Endothelial cell of umbilical vein (primary cell): Measurements from ENCODE around the gene CDC42BPB. TPM values are rescaled to one million over a fixed set of nuclear protein-coding genes. Genes with fewer than 3 reads are reported as not detected.

Experiments used
- BruUV-seq: library from RNA; stranded (reverse); fragments of 400-500 nt; replicated peaks from 2 replicates; lab custom pipeline; 2021; lab: Mats Ljungman, UMichigan
- CTCF ChIA-PET: fragments of 300-600, 350-600 bp; sonication (Branson Sonifier 250); formaldehyde crosslinking; loops from one replicate; lab custom pipeline; 2021; ENCODE audit warnings: antibody characterized with exemption, inconsistent platforms; lab: Charles Lee
- POLR2A ChIA-PET: fragments of 300-600, 350-600 bp; sonication (Branson Sonifier 250); formaldehyde crosslinking; loops from one replicate; lab custom pipeline; 2021; ENCODE audit warnings: antibody characterized with exemption, inconsistent platforms; lab: Charles Lee
- DNase-seq: peaks from one replicate; pipeline ENCODE4 v3.0.0-alpha.2; 2011; ENCODE audit warnings: low read depth, low spot score
- FAIRE-seq: peaks from 2 replicates; lab custom pipeline; 2011; peaks lifted over from hg19 to GRCh38; lab: Jason Lieb, UNC
- H2AFZ ChIP-seq: 2 replicates; pipeline ENCODE4 v1.6.0; 2012; ENCODE audit warnings: low read depth, low read length, control low read depth, inconsistent platforms
- H3K27ac ChIP-seq: 2 replicates; pipeline ENCODE4 v1.5.1; 2011; ENCODE audit warnings: low read depth, mild to moderate bottlenecking, control low read depth, low read length, moderate library complexity; ENCODE audit not compliant: insufficient read depth
- H3K27me3 ChIP-seq, 2 experiments: 2 replicates each; pipeline versions ENCODE4 v1.6.0 to v1.6.1; 2011; ENCODE audit warnings: low read length in 2 of 2, mixed read lengths in 1 of 2; ENCODE audit not compliant: control insufficient read depth in 2 of 2, insufficient read depth in 2 of 2
- H3K36me3 ChIP-seq, 2 experiments: 2 replicates in 1 of 2; 3 replicates in 1 of 2; pipeline ENCODE4 v1.5.1; 2011; ENCODE audit warnings: low read length in 2 of 2, mild to moderate bottlenecking in 1 of 2, moderate library complexity in 1 of 2; ENCODE audit not compliant: control insufficient read depth in 2 of 2, insufficient read depth in 2 of 2; ENCODE audit errors: extremely low read depth in 1 of 2
- H3K4me1 ChIP-seq: 3 replicates; pipeline ENCODE4 v1.5.1; 2011; ENCODE audit warnings: mild to moderate bottlenecking, low read length; ENCODE audit not compliant: control insufficient read depth, insufficient read depth; ENCODE audit errors: extremely low read depth
- H3K4me2 ChIP-seq: 2 replicates; pipeline ENCODE4 v1.6.1; 2011; ENCODE audit warnings: low read length, control low read depth, mixed read lengths; ENCODE audit not compliant: insufficient read depth
- H3K4me3 ChIP-seq, 3 experiments: fragments of 200-600 bp in 1 of 3; sonication (generic), shearing (Covaris generic) in 1 of 3; replicated peaks in 1 of 3; 2 replicates each; pipeline ENCODE4 v1.5.1; 2011 to 2016; ENCODE audit warnings: control low read depth in 3 of 3, low read length in 3 of 3, mild to moderate bottlenecking in 2 of 3, inconsistent platforms in 1 of 3, low read depth in 1 of 3, moderate library complexity in 1 of 3; ENCODE audit not compliant: insufficient read depth in 1 of 3
- H3K79me2 ChIP-seq: 2 replicates; pipeline ENCODE4 v1.6.0; 2012; ENCODE audit warnings: low read length, inconsistent platforms; ENCODE audit not compliant: control insufficient read depth, insufficient read depth
- H3K9ac ChIP-seq: replicated peaks from 2 replicates; pipeline ENCODE3; 2011; ENCODE audit warnings: low read length, control low read depth; ENCODE audit not compliant: insufficient read depth; ENCODE audit errors: extremely low read depth
- H3K9me1 ChIP-seq: replicated peaks from 3 replicates; pipeline ENCODE4 v1.6.0; 2011; ENCODE audit warnings: mild to moderate bottlenecking, low read length; ENCODE audit not compliant: control insufficient read depth, insufficient read depth; ENCODE audit errors: extremely low read depth
- H3K9me3 ChIP-seq: replicated peaks from 2 replicates; pipeline ENCODE4 v1.5.1; 2012; ENCODE audit warnings: low read length, inconsistent platforms; ENCODE audit not compliant: control insufficient read depth, insufficient read depth
- H4K20me1 ChIP-seq: replicated peaks from 2 replicates; pipeline ENCODE3; 2011; ENCODE audit warnings: mild to moderate bottlenecking, low read length; ENCODE audit not compliant: control insufficient read depth, insufficient read depth; ENCODE audit errors: extremely low read depth
- EZH2 ChIP-seq: IDR thresholded peaks from 2 replicates; pipeline ENCODE4 v1.6.1; 2012; ENCODE audit warnings: borderline replicate concordance, low read depth, mild to moderate bottlenecking, moderate library complexity, low read length, inconsistent platforms; ENCODE audit not compliant: severe bottlenecking
- FOS ChIP-seq: IDR thresholded peaks from 2 replicates; pipeline ENCODE4 v1.6.1; 2011; ENCODE audit warnings: mild to moderate bottlenecking, low read length, moderate library complexity, borderline replicate concordance; ENCODE audit not compliant: insufficient read depth
- GATA2 ChIP-seq: IDR thresholded peaks from 2 replicates; pipeline ENCODE4 v1.7.0; 2011; ENCODE audit warnings: low read depth, mild to moderate bottlenecking, moderate library complexity, mixed read lengths, low read length; ENCODE audit not compliant: insufficient read length, insufficient read depth
- JUN ChIP-seq: IDR thresholded peaks from 2 replicates; pipeline ENCODE4 v1.6.1; 2011; ENCODE audit warnings: borderline replicate concordance, low read depth; ENCODE audit not compliant: insufficient read length, insufficient read depth
- POLR2AphosphoS5 ChIP-seq: IDR thresholded peaks from 2 replicates; pipeline ENCODE4 v1.6.1; 2012; ENCODE audit warnings: low read depth, mild to moderate bottlenecking, control low read depth, low read length, moderate library complexity; ENCODE audit not compliant: insufficient read depth
- dilution Hi-C: fragments of 300-500 bp; cut with MboI; formaldehyde crosslinking; loops from one replicate; pipeline ENCODE4 v1.15.0; 2019; ENCODE audit warnings: low sequenced_read_pairs; ENCODE audit not compliant: extremely low pct_ligation_motif_present
- intact Hi-C: fragments of 100-400 bp; cut with micrococcal nuclease; formaldehyde crosslinking; loops from one replicate; pipeline ENCODE4 v1.10.0; 2022
- polyA plus RNA-seq, 4 experiments: library from polyadenylated mRNA; depleted of rRNA in 3 of 4; stranded (reverse) in 3 of 4; unstranded in 1 of 4; fragments of >200 nt; gene quantifications; 2 replicates each; pipeline versions ENCODE4 v1.2.1 to v1.2.3, GENCODE V29; 2011 to 2012; ENCODE audit warnings: missing spikeins in 1 of 4
- total RNA-seq: library from RNA; stranded (reverse); gene quantifications from 2 replicates; pipeline ENCODE4 v1.2.3, GENCODE V29; 2021
- TF ChIP-seq, protein P1 (sequence below), 2 donors: IDR thresholded peaks; 1 replicate in 1 of 2; 2 replicates in 1 of 2; pipeline ENCODE4 v1.5.1; 2011; ENCODE audit warnings: low read length in 2 of 2, mild to moderate bottlenecking in 2 of 2, moderate library complexity in 2 of 2, control low read depth in 1 of 2, inconsistent platforms in 1 of 2, low read depth in 1 of 2; ENCODE audit not compliant: insufficient read depth in 1 of 2; ENCODE audit errors: extremely low read depth in 1 of 2

The CDC42BPB gene
- total and polyA plus RNA-seq, 2 donors (not counting 3 experiments of a cell fraction or from before 2014, with no cell fraction given) = 82.6 to 131 TPM

- H3K9me3 ChIP-seq = no peaks in the 10 kb centered on the region
- H3K4me1 ChIP-seq = no peaks in the 10 kb centered on the region
- H3K9me1 ChIP-seq = no peaks in the 10 kb centered on the region
- no TSS peak for BruUV-seq
- H3K27me3 ChIP-seq = no peaks in the 10 kb centered on the region
- H3K79me2 ChIP-seq = peaks cover 4% of the 10 kb centered on the region
- ChIA-PET POLR2A (no interaction called here), CTCF (no interaction called here)
- intact Hi-C loops (no loop called here), dilution Hi-C loops (no loop called here)
- H3K9ac ChIP-seq = no peak overlapping the region
- no peak overlapping the region for H3K27ac ChIP-seq
- no peaks in the 10 kb centered on the region for H4K20me1 ChIP-seq
- TF ChIP-seq JUN = no peak
- TF ChIP-seq, protein P1, sequence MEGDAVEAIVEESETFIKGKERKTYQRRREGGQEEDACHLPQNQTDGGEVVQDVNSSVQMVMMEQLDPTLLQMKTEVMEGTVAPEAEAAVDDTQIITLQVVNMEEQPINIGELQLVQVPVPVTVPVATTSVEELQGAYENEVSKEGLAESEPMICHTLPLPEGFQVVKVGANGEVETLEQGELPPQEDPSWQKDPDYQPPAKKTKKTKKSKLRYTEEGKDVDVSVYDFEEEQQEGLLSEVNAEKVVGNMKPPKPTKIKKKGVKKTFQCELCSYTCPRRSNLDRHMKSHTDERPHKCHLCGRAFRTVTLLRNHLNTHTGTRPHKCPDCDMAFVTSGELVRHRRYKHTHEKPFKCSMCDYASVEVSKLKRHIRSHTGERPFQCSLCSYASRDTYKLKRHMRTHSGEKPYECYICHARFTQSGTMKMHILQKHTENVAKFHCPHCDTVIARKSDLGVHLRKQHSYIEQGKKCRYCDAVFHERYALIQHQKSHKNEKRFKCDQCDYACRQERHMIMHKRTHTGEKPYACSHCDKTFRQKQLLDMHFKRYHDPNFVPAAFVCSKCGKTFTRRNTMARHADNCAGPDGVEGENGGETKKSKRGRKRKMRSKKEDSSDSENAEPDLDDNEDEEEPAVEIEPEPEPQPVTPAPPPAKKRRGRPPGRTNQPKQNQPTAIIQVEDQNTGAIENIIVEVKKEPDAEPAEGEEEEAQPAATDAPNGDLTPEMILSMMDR (IDR thresholded peaks at IDR 0.05; ENCODE audit: extremely low read depth in 1 of 2, insufficient read depth in 1 of 2, low read depth in 1 of 2, low read length in 2 of 2) = no peak
- no peak for TF ChIP-seq POLR2AphosphoS5
- no peak for TF ChIP-seq GATA2
- TF ChIP-seq EZH2 = no peak
- no peak for TF ChIP-seq FOS
- H3K4me3 ChIP-seq = no peak overlapping the region
- no peak for FAIRE-seq
- H3K4me2 ChIP-seq = no peak overlapping the region
- H2AFZ ChIP-seq = no peak overlapping the region
- no peak for DNase-seq
- peaks cover 9 to 34% of the 10 kb centered on the region in 2 experiments for H3K36me3 ChIP-seq
These were observed 73.9 kb downstream of the CDC42BPB start for GRCh38 chr14:102983496-102983895.
